Kidney glomerular epithelial cell (primary cell): ENCODE measurements around the gene SLITRK2.

ENCODE experiments used
- DNase-seq: peaks from one replicate; lab custom pipeline; 2025; lab: John Stamatoyannopoulos, UW

The SLITRK2 gene

GRCh38 chrX:145817331-145818185, at the start of gene SLITRK2:
SLITRK2 (plus strand) TSS chrX:145817829; CDS start chrX:145822426, 4,597 bp downstream.
- DNase-seq: no peak

- no peak for DNase-seq
These were observed 44.6 kb upstream of the SLITRK2 start for GRCh38 chrX:145773006-145773405.

- DNase-seq: no peak
These were observed 25.3 kb upstream of the SLITRK2 start for GRCh38 chrX:145792281-145792680.

- DNase-seq: no peak
These were observed 14.1 kb upstream of the SLITRK2 start for GRCh38 chrX:145803508-145803907.

GRCh38 chrX:145813081-145813480, 4.5 kb upstream of the SLITRK2 start:
- DNase-seq: no peak

GRCh38 chrX:145816601-145817315, 871 bp upstream of the SLITRK2 start:
- DNase-seq: no peak

- no peak for DNase-seq
These were observed 821 bp downstream of the SLITRK2 start for GRCh38 chrX:145818186-145819113.

GRCh38 chrX:145820825-145821224, 3.2 kb downstream of the SLITRK2 start:
- DNase-seq: no peak

- no peak for DNase-seq
These were observed 3.8 kb downstream of the SLITRK2 start for GRCh38 chrX:145821291-145821897.

- no peak for DNase-seq
These were observed 4.4 kb downstream of the SLITRK2 start for GRCh38 chrX:145821898-145822571.

- DNase-seq: no peak
These were observed 5.5 kb downstream of the SLITRK2 start for GRCh38 chrX:145823132-145823531.

- peak; percentile 16 for DNase-seq
These were observed 8.3 kb downstream of the SLITRK2 start for GRCh38 chrX:145825896-145826295.

GRCh38 chrX:145826466-145826865, 8.8 kb downstream of the SLITRK2 start:
- no peak for DNase-seq

GRCh38 chrX:145832796-145833195, 15.2 kb downstream of the SLITRK2 start:
- no peak for DNase-seq

GRCh38 chrX:145840531-145840930, 22.9 kb downstream of the SLITRK2 start:
- no peak for DNase-seq

- no peak for DNase-seq
These were observed 25.7 kb downstream of the SLITRK2 start for GRCh38 chrX:145843146-145843904.

- no peak for DNase-seq
These were observed 27.3 kb downstream of the SLITRK2 start for GRCh38 chrX:145844886-145845285.

- no peak for DNase-seq
These were observed 30.8 kb downstream of the SLITRK2 start for GRCh38 chrX:145848448-145848847.

GRCh38 chrX:145848857-145849256, 31.2 kb downstream of the SLITRK2 start:
- DNase-seq: no peak

- no peak for DNase-seq
These were observed 35.6 kb downstream of the SLITRK2 start for GRCh38 chrX:145853181-145853580.
